Central memory CD4-positive, alpha-beta T cell (primary cell): Measurements from ENCODE around the gene HES7.

Experiments used
- DNase-seq: peaks from one replicate; pipeline ENCODE4 v3.0.0; 2022

HES7 gene

GRCh38 chr17:8071496-8071895, 52.4 kb downstream of the HES7 start:
- no peak for DNase-seq
